Ovary (tissue), 9 donors: Measurements from ENCODE around the gene SOHLH1. TPM values are rescaled to one million over a fixed set of nuclear protein-coding genes. Genes with fewer than 3 reads are reported as not detected.

ENCODE experiments used
- DNase-seq, 5 donors: peaks; one replicate each; pipeline ENCODE4 v3.0.0-alpha.2; 2019 to 2020
- H3K27ac ChIP-seq, 2 donors: fragments of 200-600 bp; one replicate each; pipeline versions ENCODE4 v1.5.1 to v1.8.0; 2019 to 2022
- H3K27me3 ChIP-seq: fragments of 200-600 bp; one replicate; pipeline ENCODE4 v1.8.0; 2022
- H3K36me3 ChIP-seq: fragments of 200-600 bp; sonication (generic); one replicate; pipeline ENCODE4 v1.5.1; 2019
- H3K4me1 ChIP-seq: one replicate; pipeline ENCODE4 v1.8.1; 2013; ENCODE audit warnings: mild to moderate bottlenecking, moderate library complexity; ENCODE audit not compliant: insufficient read depth
- H3K4me3 ChIP-seq: fragments of 200-600 bp; sonication (generic); one replicate; pipeline ENCODE4 v1.5.1; 2017
- H3K9me3 ChIP-seq, 2 donors: fragments of 200-600 bp in 1 of 2; sonication (generic) in 1 of 2; one replicate each; pipeline versions ENCODE4 v1.5.1 to v1.8.1; 2013 to 2019; ENCODE audit warnings: mild to moderate bottlenecking in 1 of 2, moderate library complexity in 1 of 2
- EP300 ChIP-seq: sonication (generic); formaldehyde crosslinking; IDR thresholded peaks from one replicate; pipeline ENCODE4 v1.6.1; 2017; ENCODE audit warnings: antibody characterized with exemption
- POLR2A ChIP-seq: fragments of 450-650 bp; IDR thresholded peaks from one replicate; pipeline ENCODE4 v1.6.1; 2017; ENCODE audit warnings: antibody characterized with exemption, mild to moderate bottlenecking, moderate library complexity
- WGBS, 3 donors: extraction: QIAGEN DNeasy Blood & Tissue Kit in 1 of 3; methylation state at CpG; one replicate each; pipeline versions ENCODE4 v1.1.5 to v1.1.7; 2013 to 2017; 5-methylcytosine and 5-hydroxymethylcytosine counted together
- intact Hi-C, 4 donors: fragments of 100-400 bp; cut with DNase I; formaldehyde crosslinking; loops; one replicate each; pipeline versions ENCODE4 v1.11.0 to v1.15.1; 2022 to 2023
- polyA plus RNA-seq, 2 donors: library from polyadenylated mRNA; stranded (reverse); fragments of 200-250 nt in 1 of 2; fragments of 350-450 nt in 1 of 2; fragmentation: Illumina TruSeq in 1 of 2; extraction: RNeasy Lipid Tissue Mini Kit (QIAGEN cat#74804) in 1 of 2; gene quantifications; one replicate each; pipeline ENCODE4 v1.2.3, GENCODE V29; 2013 to 2014
- total RNA-seq, 7 donors: library from RNA; depleted of rRNA in 2 of 7; stranded (reverse); fragments of >200 nt in 2 of 7; fragmentation: NEBNext Ultra II Directional in 3 of 7; extraction: Animal tissue kit (Norgen Biotek cat#: 25700) in 3 of 7; gene quantifications; one replicate each; pipeline versions ENCODE4 v1.1.0 to v1.2.4, GENCODE V29; 2016 to 2023
- TF ChIP-seq, protein P1 (sequence below), 3 donors: fragments of 450-650 bp in 2 of 3; fragments of 200-600 bp in 1 of 3; IDR thresholded peaks; one replicate each; pipeline versions ENCODE4 v1.5.1 to v1.8.0; 2016 to 2022; ENCODE audit warnings: antibody characterized with exemption in 3 of 3, mild to moderate bottlenecking in 1 of 3
- donor health status: DM: no; HTN: no; CAD: no; lungs with moderate emphysema.
- donor health status: DM: no; HTN: no; CAD: no.
- donor health status: Bipolar disorder and iron deficiency.
- donor health status: DM: yes; HTN: yes; CAD: no.
- donor health status: DM: no; HTN: no; CAD: no.
- donor health status: DM: yes; HTN: yes; CAD: no.

The SOHLH1 gene
- total and polyA plus RNA-seq, 9 donors: 0.17 to 0.36 TPM; not detected in 7

DNA sequence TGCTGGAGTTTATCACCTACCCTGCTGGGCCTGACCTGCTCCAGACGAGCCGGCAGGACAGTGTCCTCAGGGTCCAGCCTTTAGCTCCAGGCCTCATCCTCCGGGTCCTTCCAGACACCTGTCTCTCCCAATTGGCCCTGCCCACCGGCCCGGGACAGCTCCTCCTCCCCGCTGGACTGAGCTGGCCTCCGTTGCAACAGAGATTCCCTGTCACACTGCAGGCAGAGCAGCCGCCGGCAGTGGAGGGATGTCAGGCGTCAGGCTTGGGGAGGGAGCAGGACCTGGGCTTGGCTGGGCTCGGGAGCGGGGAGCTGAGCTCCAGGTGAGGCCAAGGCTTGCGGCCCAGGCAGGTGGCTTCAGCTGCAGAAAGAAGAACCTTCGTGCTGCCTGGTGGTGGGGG is 4.4 kb upstream of the SOHLH1 start:
- Histone ChIP-seq H3K9me3 (no peaks in the 10 kb centered on the region), H3K4me3 (no peak overlapping the region), H3K36me3 (no peaks in the 10 kb centered on the region), H3K27me3 (no peaks in the 10 kb centered on the region), H3K27ac (no peak overlapping the region), H3K4me1 (peaks cover 20% of the 10 kb centered on the region)
- TF ChIP-seq, protein P1, sequence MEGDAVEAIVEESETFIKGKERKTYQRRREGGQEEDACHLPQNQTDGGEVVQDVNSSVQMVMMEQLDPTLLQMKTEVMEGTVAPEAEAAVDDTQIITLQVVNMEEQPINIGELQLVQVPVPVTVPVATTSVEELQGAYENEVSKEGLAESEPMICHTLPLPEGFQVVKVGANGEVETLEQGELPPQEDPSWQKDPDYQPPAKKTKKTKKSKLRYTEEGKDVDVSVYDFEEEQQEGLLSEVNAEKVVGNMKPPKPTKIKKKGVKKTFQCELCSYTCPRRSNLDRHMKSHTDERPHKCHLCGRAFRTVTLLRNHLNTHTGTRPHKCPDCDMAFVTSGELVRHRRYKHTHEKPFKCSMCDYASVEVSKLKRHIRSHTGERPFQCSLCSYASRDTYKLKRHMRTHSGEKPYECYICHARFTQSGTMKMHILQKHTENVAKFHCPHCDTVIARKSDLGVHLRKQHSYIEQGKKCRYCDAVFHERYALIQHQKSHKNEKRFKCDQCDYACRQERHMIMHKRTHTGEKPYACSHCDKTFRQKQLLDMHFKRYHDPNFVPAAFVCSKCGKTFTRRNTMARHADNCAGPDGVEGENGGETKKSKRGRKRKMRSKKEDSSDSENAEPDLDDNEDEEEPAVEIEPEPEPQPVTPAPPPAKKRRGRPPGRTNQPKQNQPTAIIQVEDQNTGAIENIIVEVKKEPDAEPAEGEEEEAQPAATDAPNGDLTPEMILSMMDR (IDR thresholded peaks at IDR 0.05): no peak
- intact Hi-C loops: loop anchor here in 3 of 4 donors (5.0 to 10.0 kb wide), 5 partner anchors 96 to 421 kb away; partner anchors contain the start of gene UBAC1 (in 1 of the 3)
- 51 to 62% (median 59%) methylated on average over 14 of the region's 14 CpGs for WGBS, 3 donors
- DNase-seq: no peak

DNA sequence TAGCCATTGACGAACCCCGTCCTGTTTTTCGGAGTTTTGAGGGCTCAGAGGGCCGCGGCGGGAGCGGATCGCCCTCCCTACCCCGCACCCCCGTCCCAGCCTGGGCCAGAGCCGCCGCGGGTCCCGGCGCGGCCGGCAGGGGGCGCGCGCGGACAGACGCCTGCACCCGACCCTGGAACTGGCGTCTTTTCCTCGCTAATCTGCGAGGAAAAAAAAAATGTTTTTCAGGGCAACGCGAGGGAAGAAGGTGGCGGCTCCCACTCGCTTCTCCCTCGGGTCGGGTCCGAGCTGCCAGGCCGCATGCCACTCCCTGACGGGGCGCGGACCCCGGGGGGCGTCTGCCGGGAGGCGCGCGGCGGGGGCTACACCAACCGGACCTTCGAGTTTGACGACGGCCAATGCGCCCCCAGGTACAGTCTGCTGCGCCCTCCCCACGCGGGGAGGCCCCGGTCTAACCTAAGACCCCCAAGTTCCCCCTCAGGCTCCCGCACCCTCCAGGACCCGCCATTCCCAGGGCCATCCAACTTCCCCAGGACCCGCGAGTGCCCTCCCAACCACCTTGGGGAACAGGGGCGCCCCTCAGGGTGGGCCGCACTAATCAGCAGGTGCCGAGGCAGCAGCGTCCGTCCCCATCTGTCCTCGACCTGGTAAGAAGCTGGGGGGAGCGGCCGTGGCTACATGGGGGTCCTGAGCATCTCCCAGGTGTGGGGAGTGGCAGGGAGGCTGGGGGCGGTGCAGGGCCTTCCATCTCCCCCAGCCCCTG is 2.9 kb upstream of the SOHLH1 start, which contains the start of gene KCNT1:
Gene KCNT1, plus strand, starts transcription at position 227 of the 763 bp plus-strand sequence. Its CDS starts 74 bp downstream, at position 301.
- TF ChIP-seq POLR2A: no peak
- TF ChIP-seq, protein P1 (IDR thresholded peaks at IDR 0.05): peak; percentile 80 to 98 (median 82)
- TF ChIP-seq EP300: no peak
- Histone ChIP-seq H3K4me1 (peaks cover 14% of the 10 kb centered on the region), H3K9me3 (no peaks in the 10 kb centered on the region), H3K27ac (peak within 1 kb of the TSS; percentile 9 to 47), H3K27me3 (no peaks in the 10 kb centered on the region), H3K36me3 (no peaks in the 10 kb centered on the region), H3K4me3 (peak within 1 kb of the TSS; percentile 25)
- 4 to 15% (median 6%) methylated on average over 30 to 66 of the region's 66 CpGs for WGBS, 3 donors
- DNase-seq: peak; percentile 63 to 88 (median 75)
- intact Hi-C loops: loop anchor here in 3 of 4 donors (5.0 to 10.0 kb wide), 5 partner anchors 95 to 423 kb away; partner anchors contain the start of gene UBAC1 (in 1 of the 3)

DNA sequence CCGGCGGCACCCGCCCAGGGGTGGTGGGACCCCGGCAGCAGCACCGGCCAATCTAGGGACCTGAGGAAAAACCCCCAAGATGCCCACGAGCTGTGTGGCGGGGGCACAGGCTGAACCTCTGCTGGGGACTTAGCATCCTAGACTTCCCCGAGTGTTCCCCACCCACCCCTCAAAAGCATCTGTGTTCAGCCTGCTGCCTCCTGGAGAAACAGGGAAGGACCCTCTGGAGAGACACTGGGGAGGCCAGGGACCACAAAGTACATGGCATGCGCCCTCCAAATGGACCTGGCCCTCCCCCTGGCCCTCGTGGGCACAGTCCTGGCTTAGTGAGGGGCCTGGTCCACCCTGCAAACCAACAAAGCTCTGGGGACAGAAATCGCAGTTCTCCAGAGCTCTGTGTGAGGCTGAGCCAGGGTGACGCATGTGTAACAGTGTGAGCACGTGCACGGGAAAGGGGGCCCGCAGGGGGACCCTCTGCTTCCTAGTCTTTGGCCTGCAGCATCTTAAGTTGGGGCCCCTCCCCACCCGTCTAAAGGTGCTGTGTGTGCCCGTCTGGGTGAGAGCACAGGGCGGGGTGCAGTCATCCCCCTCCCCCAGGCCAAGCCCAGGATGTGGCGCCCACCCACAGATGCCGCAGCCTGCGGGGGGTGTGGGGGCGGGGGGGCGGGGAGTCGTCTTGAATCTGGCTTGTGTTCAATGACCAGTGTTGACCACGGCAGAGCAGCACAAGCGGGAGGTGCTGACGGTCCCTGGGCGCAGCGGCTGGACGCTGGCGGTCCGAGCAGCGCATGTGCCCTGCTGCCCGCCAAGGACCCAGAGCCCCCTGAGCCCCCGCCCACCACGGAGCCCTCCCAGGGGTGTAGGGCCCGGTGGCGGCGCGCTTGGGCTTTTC is 2.0 kb upstream of the SOHLH1 start:
- H3K27ac ChIP-seq: peak overlapping the region; percentile 9 to 47
- no peaks in the 10 kb centered on the region for H3K36me3 ChIP-seq
- H3K27me3 ChIP-seq: no peaks in the 10 kb centered on the region
- H3K4me1 ChIP-seq: peaks cover 12% of the 10 kb centered on the region
- peak overlapping the region; percentile 25 for H3K4me3 ChIP-seq
- TF ChIP-seq EP300 (no peak), POLR2A (no peak)
- TF ChIP-seq, protein P1 (IDR thresholded peaks at IDR 0.05): no peak
- peak in 4 of 5 donors; percentile 25 to 69 (median 36) for DNase-seq
- 22 to 47% (median 23%) methylated on average over 17 to 40 of the region's 40 CpGs for WGBS, 3 donors
- intact Hi-C loops: loop anchor here in 3 of 4 donors (5.0 to 10.0 kb wide), 5 partner anchors 94 to 423 kb away; partner anchors contain the start of gene UBAC1 (in 1 of the 3)
- H3K9me3 ChIP-seq: no peaks in the 10 kb centered on the region

DNA sequence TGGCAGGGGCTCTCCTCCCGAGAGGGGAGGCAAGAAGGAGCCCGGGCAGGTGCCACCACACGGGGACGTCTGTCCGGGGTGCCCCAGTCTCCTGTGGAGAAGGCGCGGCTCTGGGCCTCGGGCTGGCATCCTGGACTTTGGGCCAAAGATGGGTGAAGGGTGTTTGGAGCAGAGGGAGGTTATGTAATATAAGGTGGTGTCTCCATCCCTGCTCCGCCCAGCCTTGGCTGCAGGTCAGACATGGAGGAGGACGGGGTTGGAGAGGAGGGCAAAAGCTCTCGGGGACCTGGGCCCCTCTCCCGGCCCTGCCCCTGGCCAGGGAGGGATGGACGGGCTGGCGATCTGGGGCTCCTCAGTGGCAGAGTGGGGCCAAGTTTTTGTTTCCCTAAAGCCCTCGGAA is 1.2 kb upstream of the SOHLH1 start:
- Histone ChIP-seq H3K27me3 (no peaks in the 10 kb centered on the region), H3K27ac (no peak overlapping the region), H3K36me3 (no peaks in the 10 kb centered on the region), H3K4me3 (no peak overlapping the region), H3K4me1 (peaks cover 11% of the 10 kb centered on the region), H3K9me3 (no peaks in the 10 kb centered on the region)
- intact Hi-C loops: loop anchor here in 3 of 4 donors (5.0 to 10.0 kb wide), 5 partner anchors 93 to 424 kb away; partner anchors contain the start of gene UBAC1 (in 1 of the 3)
- DNase-seq: no peak
- WGBS, 3 donors: 71 to 80% (median 73%) methylated on average over 15 of the region's 15 CpGs
- TF ChIP-seq POLR2A (no peak), EP300 (no peak)
- TF ChIP-seq, protein P1 (IDR thresholded peaks at IDR 0.05): no peak
